NCI-H446 (cell line): Measurements from ENCODE around the gene TANGO6.
A peak's percentile ranks its signal among the peaks of the same experiment; 100 is the strongest.
"Not testable (repeated sequence)": the region's sequence is repeated elsewhere in the genome, so short reads cannot be mapped to it uniquely, and the experiment has no call there.

Experiments used
- DNase-seq, 2 experiments: peaks; one replicate each; lab custom pipeline; 2025; lab: John Stamatoyannopoulos, UW

Gene TANGO6

GRCh38 chr16:69118468-69118867 lies 275.1 kb downstream of the TANGO6 start:
- DNase-seq, result no peak

- DNase-seq, result no peak
These were observed 275.7 kb downstream of the TANGO6 start for GRCh38 chr16:69118994-69119393.

DNA sequence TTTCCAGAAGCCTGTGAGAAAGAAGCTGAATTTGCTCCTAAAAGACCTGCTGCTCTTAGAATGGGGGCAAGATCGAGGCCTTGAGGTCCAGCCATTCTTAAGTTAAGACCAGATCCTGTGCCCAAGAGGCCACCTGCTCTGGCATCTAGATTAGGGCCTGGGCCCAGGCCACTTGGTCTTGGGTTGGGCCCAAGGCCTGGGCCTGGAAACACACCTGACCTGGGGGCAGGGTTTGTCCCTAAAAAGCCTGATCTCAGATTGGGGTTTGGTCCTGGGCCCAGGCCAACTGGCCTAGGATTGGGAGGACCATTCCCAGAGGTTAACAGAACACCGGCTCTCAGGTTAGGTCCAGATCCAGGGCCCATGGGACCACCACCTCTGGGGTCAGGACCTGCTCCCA lies 276.2 kb downstream of the TANGO6 start:
- DNase-seq, result no peak

GRCh38 chr16:69120096-69120664 lies 276.8 kb downstream of the TANGO6 start:
- no peak for DNase-seq

DNA sequence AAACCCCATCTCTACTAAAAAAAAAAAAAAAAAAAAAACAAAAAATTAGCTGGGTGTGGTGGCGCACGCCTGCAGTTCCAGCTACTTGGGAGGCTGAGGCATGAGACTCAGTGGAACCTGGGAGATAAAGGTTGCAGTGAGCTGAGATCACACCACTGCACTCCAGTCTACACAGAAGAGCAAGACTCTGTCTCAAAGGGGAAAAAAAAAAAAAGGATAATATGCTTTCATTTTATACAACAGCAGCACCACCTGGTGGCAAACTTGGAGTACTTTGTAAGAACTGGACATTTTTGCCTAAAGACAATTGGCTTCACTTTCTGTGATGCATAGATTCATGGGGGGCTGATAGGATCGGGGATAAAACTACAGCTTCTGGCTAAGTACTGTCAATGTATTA lies 280.6 kb downstream of the TANGO6 start:
- DNase-seq, result peak; percentile 27 to 62

DNA sequence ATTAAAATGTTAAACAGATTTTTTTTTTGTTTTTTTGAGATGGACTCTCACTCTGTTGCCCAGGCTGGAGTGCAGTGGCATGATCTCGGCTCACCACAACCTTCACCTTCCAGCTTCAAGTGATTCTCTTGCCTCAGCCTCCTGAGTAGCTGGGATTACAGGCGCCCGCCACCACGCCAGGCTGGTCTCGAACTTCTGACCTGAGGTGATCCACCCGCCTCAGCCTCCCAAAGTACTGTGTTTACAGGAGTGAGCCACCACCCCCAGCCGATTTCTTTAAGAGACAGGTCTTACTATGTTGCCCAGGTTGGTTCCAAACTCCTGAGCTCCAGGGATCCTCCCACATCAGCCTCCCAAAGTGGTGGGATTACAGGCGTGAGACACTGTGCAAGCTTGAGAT lies 281.1 kb downstream of the TANGO6 start:
- not testable (repeated sequence) for DNase-seq

GRCh38 chr16:69124961-69125360 lies 281.6 kb downstream of the TANGO6 start:
- DNase-seq, result not testable (repeated sequence)

DNA sequence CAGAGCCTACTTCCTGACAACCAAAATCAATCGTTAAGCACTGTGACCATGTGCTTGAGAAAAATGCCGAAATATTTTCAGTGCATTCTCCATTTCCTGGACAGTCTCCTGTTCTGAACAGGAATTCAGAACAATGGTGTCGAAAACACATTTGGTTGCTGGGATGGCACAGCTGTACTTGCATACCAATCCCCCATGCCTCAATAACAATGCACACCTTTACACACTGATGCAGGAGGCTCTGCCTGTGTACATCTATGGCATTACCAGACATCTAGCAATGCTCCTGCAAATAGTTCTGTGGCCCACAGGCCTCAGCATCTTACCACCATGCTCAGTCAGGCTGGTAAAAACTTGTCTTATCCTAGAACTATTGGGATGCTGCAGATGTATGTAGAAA lies 282.9 kb downstream of the TANGO6 start:
- DNase-seq, result no peak

DNA sequence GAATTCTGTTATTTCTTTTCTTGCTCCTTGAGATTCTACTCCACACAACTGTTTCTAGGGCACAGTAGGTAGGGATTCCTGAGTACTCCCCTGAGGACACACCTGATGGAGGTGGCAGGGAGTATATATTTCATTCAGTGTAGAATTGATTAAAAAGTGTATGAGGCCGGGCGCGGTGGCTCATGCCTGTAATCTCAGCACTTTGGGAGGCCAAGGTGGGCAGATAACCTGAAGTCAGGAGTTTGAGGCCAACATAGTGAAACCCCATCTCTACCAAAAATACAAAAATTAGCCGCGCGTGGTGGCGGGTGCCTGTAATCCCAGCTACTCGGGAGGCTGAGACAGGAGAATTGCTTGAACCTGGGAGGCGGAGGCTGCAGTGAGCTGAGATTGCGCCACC lies 283.5 kb downstream of the TANGO6 start:
- DNase-seq, result not testable (repeated sequence)

DNA sequence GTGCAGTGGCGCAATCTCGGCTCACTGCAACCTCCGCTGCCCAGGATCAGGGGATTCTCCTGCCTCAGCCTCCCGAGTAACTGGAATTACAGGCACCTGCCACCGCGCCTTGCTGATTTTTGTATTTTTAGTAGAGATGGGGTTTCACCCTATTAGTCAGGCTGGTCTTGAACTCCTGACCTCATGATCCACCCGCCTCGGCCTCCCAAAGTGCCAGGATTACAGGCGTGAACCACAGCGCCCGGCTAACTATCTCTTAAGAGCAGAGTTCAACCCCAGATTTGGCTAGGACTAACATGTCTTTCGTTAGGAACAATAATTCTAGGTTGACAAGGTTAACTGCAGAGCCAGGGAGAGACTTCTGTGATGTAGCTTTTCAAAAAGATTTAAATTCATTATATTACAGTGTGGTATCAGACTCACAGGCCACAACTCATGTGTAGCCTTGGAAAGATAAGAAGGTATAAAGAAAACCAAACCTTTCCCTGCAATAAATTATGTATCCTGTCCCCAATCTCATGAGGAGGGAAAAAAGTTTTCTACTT lies 284.7 kb downstream of the TANGO6 start:
- no peak for DNase-seq

GRCh38 chr16:69130461-69130860 lies 287.1 kb downstream of the TANGO6 start:
- no peak for DNase-seq

GRCh38 chr16:69131167-69131838 lies 288.0 kb downstream of the TANGO6 start:
- peak in 1 of 2 experiments; percentile 6 for DNase-seq

GRCh38 chr16:69131839-69132423 lies 288.6 kb downstream of the TANGO6 start:
- peak in 1 of 2 experiments; percentile 67 for DNase-seq

GRCh38 chr16:69132424-69133252 lies 289.3 kb downstream of the TANGO6 start, which contains the start of the genes CHTF8 and UTP4:
Gene CHTF8, minus strand, starts transcription at chr16:69132588. Its CDS starts 11,130 bp downstream, at chr16:69121458.
Gene UTP4, plus strand, starts transcription at chr16:69132649. Its CDS starts 811 bp downstream, at chr16:69133460.
- peak; percentile 3 to 71 for DNase-seq

DNA sequence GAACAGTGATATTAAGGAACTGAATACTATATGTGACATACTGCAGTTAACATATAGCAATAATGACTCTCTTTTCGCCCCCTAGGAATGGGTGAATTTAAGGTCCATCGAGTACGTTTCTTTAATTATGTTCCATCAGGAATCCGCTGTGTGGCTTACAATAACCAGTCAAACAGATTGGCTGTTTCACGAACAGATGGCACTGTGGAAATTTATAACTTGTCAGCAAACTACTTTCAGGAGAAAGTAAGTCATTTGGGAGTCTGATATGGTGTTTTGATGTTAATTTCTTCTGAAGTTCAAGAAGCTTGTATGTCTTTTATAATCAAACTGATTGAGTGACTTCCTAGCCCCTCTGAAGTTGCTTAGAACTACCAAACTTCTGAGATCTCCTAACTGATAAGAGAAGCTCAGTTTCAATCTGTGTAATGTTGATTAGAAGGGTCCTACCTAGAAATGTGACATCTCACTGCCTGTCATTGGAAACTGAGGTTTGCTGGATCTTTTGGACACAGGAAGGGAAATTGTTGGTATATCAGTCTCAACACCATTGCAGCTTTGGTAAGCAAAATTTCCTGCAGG lies 290.1 kb downstream of the TANGO6 start:
- DNase-seq, result no peak
